Hindlimb muscle (tissue), 1 donor: Measurements from ENCODE around the gene PDXDC1. TPM values are rescaled to one million over a fixed set of nuclear protein-coding genes. Genes with fewer than 3 reads are reported as not detected.
"Not testable (repeated sequence)": the region's sequence is repeated elsewhere in the genome, so short reads cannot be mapped to it uniquely, and the experiment has no call there.

Experiments used
- DNase-seq: peaks from one replicate; pipeline ENCODE4 v3.0.0-alpha.2; 2013
- polyA plus RNA-seq: library from polyadenylated mRNA; unstranded; fragments of 120-200 nt; gene quantifications from one replicate; pipeline ENCODE4 v1.2.1, GENCODE V29; 2013; ENCODE audit not compliant: insufficient read length

Gene PDXDC1
- polyA plus RNA-seq, 1 donor: 39.5 TPM

- peak; percentile 58 for DNase-seq
These were observed 66.6 kb downstream of the PDXDC1 start for GRCh38 chr16:15041271-15042004.

GRCh38 chr16:15043344-15043743 is 68.5 kb downstream of the PDXDC1 start:
- no peak for DNase-seq

- no peak for DNase-seq
These were observed 69.5 kb downstream of the PDXDC1 start for GRCh38 chr16:15044286-15044685.

GRCh38 chr16:15045270-15045669 is 70.4 kb downstream of the PDXDC1 start:
- not testable (repeated sequence) for DNase-seq

- DNase-seq: no peak
These were observed 72.0 kb downstream of the PDXDC1 start for GRCh38 chr16:15046692-15047376.

GRCh38 chr16:15049581-15050180 is 74.9 kb downstream of the PDXDC1 start:
- DNase-seq: no peak

GRCh38 chr16:15050440-15050839 is 75.6 kb downstream of the PDXDC1 start:
- DNase-seq: not testable (repeated sequence)

GRCh38 chr16:15051387-15051951 is 76.6 kb downstream of the PDXDC1 start:
- no peak for DNase-seq

GRCh38 chr16:15052747-15053476 is 78.1 kb downstream of the PDXDC1 start:
- no peak for DNase-seq

- DNase-seq: no peak
These were observed 79.1 kb downstream of the PDXDC1 start for GRCh38 chr16:15053904-15054303.

- no peak for DNase-seq
These were observed 79.7 kb downstream of the PDXDC1 start for GRCh38 chr16:15054357-15055140.

GRCh38 chr16:15055141-15056053 is 80.6 kb downstream of the PDXDC1 start:
- peak; percentile 43 for DNase-seq

- DNase-seq: no peak
These were observed 83.0 kb downstream of the PDXDC1 start for GRCh38 chr16:15057681-15058417.

- no peak for DNase-seq
These were observed 84.5 kb downstream of the PDXDC1 start for GRCh38 chr16:15059324-15059723.

- not testable (repeated sequence) for DNase-seq
These were observed 87.4 kb downstream of the PDXDC1 start for GRCh38 chr16:15062085-15062810.

GRCh38 chr16:15065961-15066360 is 91.1 kb downstream of the PDXDC1 start:
- DNase-seq: not testable (repeated sequence)

- not testable (repeated sequence) for DNase-seq
These were observed 91.9 kb downstream of the PDXDC1 start for GRCh38 chr16:15066690-15067089.

- DNase-seq: not testable (repeated sequence)
These were observed 96.2 kb downstream of the PDXDC1 start for GRCh38 chr16:15071013-15071412.
